Middle frontal gyrus (tissue), 1 donor: ENCODE measurements around the gene SAP30L.

Experiments
- DNase-seq: peaks from one replicate; pipeline ENCODE4 v3.0.0-alpha.2; 2015; ENCODE audit warnings: low spot score; ENCODE audit errors: extremely low spot score

The SAP30L gene

GRCh38 chr5:154464438-154464837, 18.6 kb downstream of the SAP30L start:
- no peak for DNase-seq

- DNase-seq = no peak
Measured at GRCh38 chr5:154465169-154465568, 19.4 kb downstream of the SAP30L start.

GRCh38 chr5:154466147-154466546, 20.4 kb downstream of the SAP30L start:
- no peak for DNase-seq

GRCh38 chr5:154466671-154467070, 20.9 kb downstream of the SAP30L start:
- no peak for DNase-seq

GRCh38 chr5:154467655-154468354, 22.0 kb downstream of the SAP30L start:
- DNase-seq = no peak

- no peak for DNase-seq
Measured at GRCh38 chr5:154470137-154470536, 24.3 kb downstream of the SAP30L start.

GRCh38 chr5:154470947-154471870, 25.4 kb downstream of the SAP30L start:
- DNase-seq = no peak

GRCh38 chr5:154472871-154473580, 27.2 kb downstream of the SAP30L start:
- DNase-seq = no peak

DNA sequence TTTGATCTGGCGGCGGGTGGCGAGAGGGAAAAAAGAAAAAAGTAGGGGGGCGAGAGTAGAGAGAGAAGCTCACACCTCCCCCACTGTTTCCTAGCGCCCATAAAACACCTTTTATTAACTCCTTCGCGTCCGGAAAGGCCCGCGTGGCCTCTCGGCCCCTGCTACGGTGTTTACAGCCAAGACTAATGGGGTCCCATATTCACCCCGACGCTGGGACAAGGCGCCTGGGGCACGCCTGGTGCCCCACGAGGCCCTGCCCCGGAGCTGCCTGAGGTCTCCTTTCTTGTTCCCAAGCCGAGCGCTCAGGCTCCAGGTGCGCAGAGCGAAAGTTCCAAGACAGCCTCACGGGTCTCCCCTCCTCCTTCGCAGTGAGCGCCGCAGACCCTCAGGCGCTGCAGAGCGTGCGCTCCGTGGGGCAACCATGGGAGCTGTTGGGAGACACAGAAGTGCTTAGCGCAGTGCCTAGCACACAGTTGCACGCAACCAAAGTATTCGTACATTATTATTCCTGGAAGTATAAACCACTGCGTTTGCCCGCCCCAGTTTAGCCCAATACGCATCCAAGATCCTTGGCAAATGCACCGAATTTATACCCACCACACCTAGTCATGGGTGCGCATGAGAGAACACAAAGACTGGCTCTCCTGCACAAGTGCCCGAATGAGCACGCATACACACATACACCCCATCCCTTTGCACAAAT, 27.9 kb downstream of the SAP30L start:
- no peak for DNase-seq

DNA sequence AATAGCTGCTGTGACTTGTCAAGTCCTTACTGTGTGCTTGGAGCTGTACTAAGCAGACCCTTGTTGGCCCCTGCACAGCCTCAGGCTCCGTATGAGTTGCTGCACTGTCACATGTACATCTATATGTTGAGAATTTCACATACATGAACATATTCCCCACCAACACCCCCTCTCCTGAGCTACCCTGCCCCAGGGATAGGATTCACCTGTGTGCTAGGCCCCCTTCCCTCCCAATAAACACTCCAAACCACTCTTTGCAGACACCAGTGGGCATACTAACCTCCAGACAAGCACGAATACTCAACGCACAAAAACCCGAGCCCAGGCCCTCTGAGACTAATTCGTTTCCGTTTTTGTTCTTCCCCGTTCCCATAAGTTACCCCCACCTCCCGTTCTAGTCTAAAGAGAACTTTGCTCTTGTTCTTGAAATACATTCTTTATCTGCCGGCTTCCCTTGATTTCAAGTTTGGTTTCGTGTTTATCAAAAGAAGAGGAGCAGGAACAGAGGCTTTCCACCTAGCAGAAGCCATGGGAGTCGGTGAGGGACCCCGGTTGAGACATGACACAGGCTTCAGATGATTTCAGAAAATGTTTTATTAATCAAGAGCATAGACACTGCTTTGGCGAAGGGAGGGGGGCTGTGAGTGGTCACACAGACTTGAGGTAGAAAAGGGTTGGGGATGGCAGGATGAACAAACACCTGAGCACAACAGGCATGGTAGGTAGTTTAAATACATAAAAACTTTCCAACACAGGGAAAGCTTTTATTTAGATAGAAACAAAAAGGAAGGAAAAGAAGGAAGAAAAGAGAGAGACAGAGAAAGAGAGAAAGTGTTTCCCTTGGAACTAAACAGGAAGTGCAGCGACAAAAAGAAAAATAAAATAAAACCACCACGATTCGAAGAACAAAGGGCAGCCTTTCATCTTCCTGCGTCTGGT, 28.9 kb downstream of the SAP30L start:
- no peak for DNase-seq

GRCh38 chr5:154475591-154476353, 30.0 kb downstream of the SAP30L start:
- no peak for DNase-seq

GRCh38 chr5:154476354-154477205, 30.8 kb downstream of the SAP30L start:
- no peak for DNase-seq

DNA sequence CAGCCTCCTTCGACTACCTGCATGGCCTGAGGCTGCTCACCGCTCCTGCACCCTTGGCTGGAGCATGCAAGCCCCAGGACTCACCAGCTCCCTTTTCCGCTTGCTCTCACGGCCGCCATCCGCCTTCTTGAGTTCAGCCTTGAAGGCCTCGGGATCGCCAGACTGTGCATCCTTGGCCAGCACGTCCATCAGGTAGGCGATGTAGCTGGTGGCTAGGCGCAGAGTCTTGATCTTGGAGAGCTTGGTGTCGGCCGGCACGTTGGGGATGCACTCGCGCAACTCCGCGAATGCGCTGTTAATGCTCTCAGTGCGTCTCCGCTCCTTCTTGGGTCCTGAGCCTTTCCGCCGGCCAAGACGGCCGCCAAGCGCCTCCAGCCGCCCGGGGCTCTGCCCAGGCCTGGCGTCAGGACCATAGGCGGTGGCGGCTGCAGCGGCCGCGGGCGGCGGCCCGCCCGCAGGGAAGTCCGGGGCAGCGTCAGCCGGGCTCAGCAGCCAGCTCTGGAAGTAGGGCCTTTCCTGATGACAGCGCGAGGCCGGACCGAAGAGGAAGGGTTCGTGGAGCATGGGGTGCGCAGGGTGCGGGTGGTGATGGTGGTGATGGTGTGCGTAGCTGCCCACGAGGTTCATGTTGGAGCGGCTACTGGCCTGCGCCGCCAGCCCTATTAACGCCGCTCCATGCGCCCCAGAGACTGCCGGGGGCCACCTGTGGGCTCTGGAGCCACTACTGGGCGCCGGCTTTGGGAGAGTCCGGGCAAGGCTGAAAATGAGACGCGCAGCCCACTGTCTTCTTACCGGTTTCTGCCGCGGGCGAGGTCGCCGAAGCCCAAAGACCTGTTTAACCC, 31.8 kb downstream of the SAP30L start:
- DNase-seq = no peak

- DNase-seq = no peak
Measured at GRCh38 chr5:154478224-154478565, 32.4 kb downstream of the SAP30L start, which contains the start of gene HAND1. HAND1 (minus strand) TSS chr5:154478227; CDS start chr5:154478008, 219 bp downstream.

GRCh38 chr5:154478752-154479159, 33.0 kb downstream of the SAP30L start:
- DNase-seq = no peak

DNA sequence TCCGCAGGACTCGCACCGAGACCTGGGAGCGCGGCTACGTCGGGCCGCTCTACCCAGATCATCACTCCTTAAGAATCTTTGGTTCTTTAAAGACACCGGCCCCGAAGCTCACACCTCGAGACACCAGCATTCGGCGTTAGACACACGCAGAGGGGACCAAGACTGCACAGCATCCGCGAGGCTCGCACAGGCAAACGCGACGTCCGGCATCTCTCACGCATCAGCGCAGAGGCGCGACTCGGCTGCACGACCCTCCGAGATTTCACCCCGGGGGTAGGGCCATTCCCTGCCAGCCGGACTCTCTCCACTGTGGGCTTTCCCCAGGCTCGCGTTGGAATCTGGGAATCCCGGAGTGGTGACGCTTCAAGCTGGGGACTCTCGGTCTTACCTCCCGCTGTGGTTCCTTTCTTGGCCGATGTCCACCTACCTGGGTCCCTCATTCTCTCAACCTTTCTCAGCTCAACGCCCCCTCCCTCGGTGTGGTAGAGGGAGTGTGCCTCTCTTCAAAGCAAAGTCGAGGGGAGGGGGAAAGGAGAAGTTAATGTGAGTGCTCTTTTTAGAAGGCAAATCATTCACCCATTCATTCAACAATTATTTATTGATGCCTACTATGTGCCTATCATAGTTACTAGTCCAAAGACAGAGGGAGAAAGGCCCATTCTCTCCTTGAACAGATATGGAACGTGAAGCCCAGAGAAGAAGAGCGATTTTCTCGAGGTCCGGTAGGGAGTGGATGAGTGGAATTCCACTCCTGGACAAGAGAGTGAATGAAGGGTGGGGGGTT, 33.6 kb downstream of the SAP30L start:
- no peak for DNase-seq
